Measurements from ENCODE around the gene STAMBPL1.

GRCh38 chr10:88849234-88849633 lies 30.8 kb upstream of the STAMBPL1 start:
- no peak for TF ChIP-seq CTCF (IDR thresholded peaks at IDR 0.05; ENCODE audit: low read depth, low read length, poor library complexity, severe bottlenecking)
- no peak for TF ChIP-seq EZH2phosphoT487 (IDR thresholded peaks at IDR 0.05; ENCODE audit: borderline replicate concordance, low read length)
